Measurements from ENCODE around the gene NUDT15. TPM values are rescaled to one million over a fixed set of nuclear protein-coding genes. Genes with fewer than 3 reads are reported as not detected.
A peak's percentile ranks its signal among the peaks of the same experiment; 100 is the strongest.

NUDT15 gene
- total and polyA plus RNA-seq, 2 of the 8 experiments (the other 6 are each of a cell fraction or from before 2014, with no cell fraction given), result 37.8 to 65.9 TPM

DNA sequence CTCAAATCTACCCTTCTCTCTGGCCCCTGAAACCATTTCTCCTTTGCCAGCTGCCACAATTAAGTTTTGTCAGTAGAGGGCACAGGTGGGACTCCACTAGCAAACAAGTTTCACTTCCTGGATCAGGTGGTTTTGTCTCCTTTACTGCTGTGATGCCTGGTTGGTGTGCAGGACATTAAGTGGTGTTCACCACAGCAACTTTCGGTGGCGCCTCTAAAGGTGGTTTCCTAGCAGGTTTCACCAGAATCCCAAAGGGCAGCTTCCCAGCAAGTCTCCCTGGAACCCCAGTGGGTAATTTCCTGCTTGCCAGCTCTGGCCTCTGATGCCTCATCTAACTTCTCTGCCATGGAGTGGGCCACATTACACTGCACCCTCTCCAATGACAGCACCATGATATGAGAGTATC is 40.7 kb downstream of the NUDT15 start:
- Histone ChIP-seq H3K23me2 (ENCODE audit: low read depth, low read length) (no peaks in the 10 kb centered on the region), H3K79me2 (ENCODE audit: control insufficient read depth in 1 of 2, insufficient read depth in 2 of 2, low read length in 2 of 2) (no peaks in the 10 kb centered on the region), H3K4me1 (replicated peaks in 1 of 4; ENCODE audit: control insufficient read depth in 3 of 4, insufficient read depth in 4 of 4, low read length in 3 of 4) (no peaks in the 10 kb centered on the region), H2BK120ac (replicated peaks; ENCODE audit: low read depth, low read length) (no peak overlapping the region), H3K36me3 (ENCODE audit: control insufficient read depth in 2 of 4, insufficient read depth in 4 of 4, low read length in 3 of 4) (peaks cover 27 to 87% (median 53%) of the 10 kb centered on the region in 4 experiments), H3K4me3 (ENCODE audit: extremely low read depth in 1 of 4, insufficient read depth in 2 of 4, low read depth in 3 of 4, low read length in 4 of 4) (no peak overlapping the region), H4K91ac (replicated peaks; ENCODE audit: insufficient read length, low read length) (no peak overlapping the region), H4K8ac (ENCODE audit: extremely low read depth, insufficient read depth, low read length) (no peak overlapping the region), H3K9me3 (ENCODE audit: insufficient read depth in 2 of 2, low read depth in 1 of 2, low read length in 1 of 2) (peaks cover 9% of the 10 kb centered on the region in 2 experiments; a peak in 2 of 4 replicates), H3K27ac (ENCODE audit: low read depth, low read length) (no peak overlapping the region), H4K5ac (ENCODE audit: insufficient read length, low read depth, low read length) (no peak overlapping the region), H3K4ac (replicated peaks; ENCODE audit: insufficient read length, low read depth, low read length) (no peak overlapping the region), H2BK12ac (ENCODE audit: low read depth, low read length) (no peak overlapping the region), H4K20me1 (replicated peaks in 1 of 2; ENCODE audit: control insufficient read depth in 1 of 2, insufficient read depth in 2 of 2, low read length in 2 of 2) (no peaks in the 10 kb centered on the region), H2BK15ac (ENCODE audit: low read length) (no peak overlapping the region), H2AFZ (ENCODE audit: low read length) (no peak overlapping the region), H3K23ac (ENCODE audit: insufficient read length) (no peak overlapping the region), H3K14ac (ENCODE audit: insufficient read length) (no peak overlapping the region), H3K27me3 (replicated peaks in 1 of 4; ENCODE audit: control insufficient read depth in 3 of 4, extremely low read depth in 1 of 4, insufficient read depth in 3 of 4, low read length in 3 of 4) (no peaks in the 10 kb centered on the region), H3K79me1 (ENCODE audit: low read depth, low read length) (no peaks in the 10 kb centered on the region), H3K4me2 (ENCODE audit: insufficient read depth in 1 of 2, low read depth in 2 of 2, low read length in 2 of 2) (no peak overlapping the region), H3K18ac (ENCODE audit: extremely low read depth, low read length) (no peak overlapping the region), H2BK5ac (ENCODE audit: low read depth, low read length) (no peak overlapping the region), H3K9ac (replicated peaks in 1 of 4; ENCODE audit: extremely low read depth in 1 of 4, low read depth in 3 of 4, low read length in 3 of 4) (no peak overlapping the region), H2AK5ac (ENCODE audit: low read depth, low read length) (no peak overlapping the region), H2BK20ac (ENCODE audit: low read length) (no peak overlapping the region), H3K56ac (replicated peaks; ENCODE audit: insufficient read length, low read depth, low read length) (no peak overlapping the region)
- DNase-seq (ENCODE audit: low read depth in 1 of 2, low spot score in 2 of 2), result no peak
- ChIA-PET POLR2A (ENCODE audit: partially characterized antibody) (interaction anchor here (0.7 to 0.9 kb wide), 2 partner anchors 40 to 902 kb away, joined by 3 to 4 read pairs; partner anchors contain the start of gene NUDT15), CTCF (ENCODE audit: partially characterized antibody) (interaction anchor here (0.7 to 2.0 kb wide), 5 partner anchors 13 to 495 kb away, joined by 3 to 8 read pairs (median 6); partner anchors contain the start of gene NUDT15)
- 50% methylated on average over 2 of the region's 2 CpGs; no CpG with 5 or more reads in 1 of the 2 experiments for WGBS, 2 experiments (ENCODE audit: extremely low coverage in 1 of 2, insufficient coverage in 1 of 2, insufficient read length in 1 of 2, insufficient replicate concordance in 2 of 2, low coverage in 1 of 2, low lambda C conversion rate in 2 of 2, missing lambda C conversion rate in 1 of 2)
- peak in 1 of 2 experiments; percentile 16; a peak in 1 of 4 replicates for TF ChIP-seq RAD21 (IDR thresholded peaks at IDR 0.05 in 1 of 2, conservative IDR thresholded peaks at IDR 0.05 in 1 of 2; ENCODE audit: low read depth in 2 of 2, low read length in 2 of 2)
- TF ChIP-seq TAF7 (optimal IDR thresholded peaks at IDR 0.05; ENCODE audit: borderline replicate concordance, low read depth, low read length), result no peak
- TF ChIP-seq FOSL1 (IDR thresholded peaks at IDR 0.05; ENCODE audit: insufficient read depth, low read depth, low read length), result no peak
- TF ChIP-seq, protein P1, sequence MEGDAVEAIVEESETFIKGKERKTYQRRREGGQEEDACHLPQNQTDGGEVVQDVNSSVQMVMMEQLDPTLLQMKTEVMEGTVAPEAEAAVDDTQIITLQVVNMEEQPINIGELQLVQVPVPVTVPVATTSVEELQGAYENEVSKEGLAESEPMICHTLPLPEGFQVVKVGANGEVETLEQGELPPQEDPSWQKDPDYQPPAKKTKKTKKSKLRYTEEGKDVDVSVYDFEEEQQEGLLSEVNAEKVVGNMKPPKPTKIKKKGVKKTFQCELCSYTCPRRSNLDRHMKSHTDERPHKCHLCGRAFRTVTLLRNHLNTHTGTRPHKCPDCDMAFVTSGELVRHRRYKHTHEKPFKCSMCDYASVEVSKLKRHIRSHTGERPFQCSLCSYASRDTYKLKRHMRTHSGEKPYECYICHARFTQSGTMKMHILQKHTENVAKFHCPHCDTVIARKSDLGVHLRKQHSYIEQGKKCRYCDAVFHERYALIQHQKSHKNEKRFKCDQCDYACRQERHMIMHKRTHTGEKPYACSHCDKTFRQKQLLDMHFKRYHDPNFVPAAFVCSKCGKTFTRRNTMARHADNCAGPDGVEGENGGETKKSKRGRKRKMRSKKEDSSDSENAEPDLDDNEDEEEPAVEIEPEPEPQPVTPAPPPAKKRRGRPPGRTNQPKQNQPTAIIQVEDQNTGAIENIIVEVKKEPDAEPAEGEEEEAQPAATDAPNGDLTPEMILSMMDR (IDR thresholded peaks at IDR 0.05; ENCODE audit: control extremely low read depth in 1 of 3, insufficient read depth in 1 of 3, low read depth in 1 of 3, low read length in 3 of 3), result peak in 1 of 3 experiments; percentile 33; a peak in 1 of 4 replicates
- no peak for FAIRE-seq
